Central memory CD8-positive, alpha-beta T cell (primary cell): ENCODE results near the gene RIN3.

Experiments used
- ATAC-seq: fragments of 150-1000 bp; cut with Tn5 transposase; replicated peaks from 2 replicates; pipeline ENCODE4 v1.10.0; 2022; ENCODE audit warnings: mild to moderate bottlenecking, moderate FRiP score, moderate number of reproducible peaks; ENCODE audit not compliant: poor library complexity, severe bottlenecking; ENCODE audit errors: extremely low read depth
- DNase-seq, 2 donors: peaks; one replicate each; pipeline ENCODE4 v3.0.0; 2021; ENCODE audit warnings: low spot score in 2 of 2
- H3K27ac Mint-ChIP-seq: one replicate; pipeline ENCODE4 v1.8.0; 2022; ENCODE audit warnings: low read depth, mild to moderate bottlenecking, moderate library complexity, mixed read lengths
- H3K27me3 Mint-ChIP-seq: one replicate; pipeline ENCODE4 v1.8.0; 2022; ENCODE audit warnings: mixed read lengths
- H3K36me3 Mint-ChIP-seq: one replicate; pipeline ENCODE4 v1.8.0; 2022; ENCODE audit warnings: mild to moderate bottlenecking, moderate library complexity, mixed read lengths; ENCODE audit not compliant: insufficient read depth
- H3K4me1 Mint-ChIP-seq: one replicate; pipeline ENCODE4 v1.8.0; 2022; ENCODE audit warnings: mixed read lengths
- H3K4me3 Mint-ChIP-seq: one replicate; pipeline ENCODE4 v1.8.0; 2022; ENCODE audit warnings: mild to moderate bottlenecking, moderate library complexity, mixed read lengths
- H3K9me3 Mint-ChIP-seq: one replicate; pipeline ENCODE4 v1.8.0; 2022; ENCODE audit warnings: mixed read lengths

Gene RIN3

DNA sequence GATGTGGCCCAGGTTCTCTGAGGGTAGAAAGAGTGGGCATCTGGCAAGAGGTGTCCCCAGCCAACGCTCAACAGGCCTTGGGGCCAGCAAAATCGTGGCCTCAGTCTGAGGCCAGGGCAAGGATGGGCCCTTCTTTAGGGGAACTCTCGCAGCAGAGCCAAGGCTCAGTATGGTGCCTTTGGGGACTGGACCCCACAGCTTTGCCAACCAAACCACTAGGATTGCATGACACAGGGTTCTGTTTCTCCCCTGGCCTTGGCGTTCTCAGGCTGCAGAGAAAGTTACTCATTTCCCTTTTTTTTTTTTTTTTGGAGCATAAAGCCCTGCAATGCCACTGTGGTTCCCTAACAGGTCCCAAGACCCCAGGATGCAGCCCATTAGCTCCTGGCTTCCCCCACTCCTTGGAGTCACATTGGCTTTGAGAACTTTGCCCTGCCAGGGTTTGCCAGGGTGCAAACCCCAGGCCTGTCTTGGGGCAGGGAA is 134.3 kb downstream of the RIN3 start:
- peaks cover 21% of the 10 kb centered on the region for H3K36me3 Mint-ChIP-seq
- peak overlapping the region; percentile 90 for H3K27ac Mint-ChIP-seq
- no peak for ATAC-seq
- H3K27me3 Mint-ChIP-seq, result no peaks in the 10 kb centered on the region
- peaks cover 56% of the 10 kb centered on the region for H3K4me1 Mint-ChIP-seq
- no peak for DNase-seq
- no peak overlapping the region for H3K4me3 Mint-ChIP-seq
- no peaks in the 10 kb centered on the region for H3K9me3 Mint-ChIP-seq

DNA sequence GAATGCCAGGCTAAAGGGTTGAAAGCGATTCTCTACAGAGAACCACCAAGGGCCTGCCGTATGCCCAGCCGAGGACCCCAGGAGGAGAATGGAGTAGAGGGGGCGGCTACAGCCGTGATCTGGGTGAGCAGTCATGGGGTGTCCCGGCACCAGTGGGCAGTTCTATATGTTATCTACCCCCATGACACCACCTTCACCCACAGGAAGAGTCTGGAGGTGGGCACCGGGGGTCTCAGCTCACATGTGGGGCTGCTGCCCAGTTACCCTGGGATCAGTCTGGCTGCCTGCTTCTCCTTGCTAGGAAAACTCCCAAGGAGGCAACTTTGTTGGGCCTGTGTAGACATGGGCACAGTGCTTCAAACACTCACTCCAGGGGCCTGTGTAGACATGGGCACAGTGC is 135.5 kb downstream of the RIN3 start:
- Mint-ChIP-seq H3K9me3 (no peaks in the 10 kb centered on the region), H3K4me3 (no peak overlapping the region), H3K27me3 (no peaks in the 10 kb centered on the region), H3K27ac (peak overlapping the region; percentile 90), H3K36me3 (peaks cover 25% of the 10 kb centered on the region), H3K4me1 (peaks cover 63% of the 10 kb centered on the region)
- ATAC-seq (no peak), DNase-seq (no peak)

DNA sequence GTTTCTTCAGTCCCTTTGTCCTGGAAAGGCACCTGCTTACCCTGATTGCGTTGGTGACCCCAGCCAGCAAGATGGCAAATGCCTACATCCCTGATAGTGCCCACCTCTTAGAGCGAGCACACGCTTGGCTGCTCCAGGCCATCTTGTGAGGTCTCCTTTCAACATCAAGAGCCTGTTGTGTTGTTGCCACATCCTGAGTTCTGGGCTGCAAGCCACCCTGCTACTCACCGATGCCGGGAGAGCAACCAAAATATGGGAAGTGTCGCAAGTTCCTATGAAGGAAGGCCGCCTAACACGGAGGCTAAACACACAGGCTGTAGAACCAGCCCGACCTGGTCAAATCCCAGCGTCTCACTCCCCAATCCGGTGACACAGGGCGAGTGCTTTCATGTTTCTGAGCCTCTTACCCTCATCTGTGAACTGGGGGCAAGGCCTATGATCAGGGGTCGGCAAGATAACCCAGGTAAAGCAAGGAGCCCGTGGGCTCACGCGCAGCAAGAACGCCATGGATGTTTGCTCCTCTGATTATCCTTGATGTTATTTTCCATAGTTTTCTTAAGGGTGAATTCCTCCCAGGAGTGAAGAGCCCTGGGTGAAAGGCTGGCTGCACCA is 136.5 kb downstream of the RIN3 start:
- peaks cover 28% of the 10 kb centered on the region for H3K36me3 Mint-ChIP-seq
- no peaks in the 10 kb centered on the region for H3K9me3 Mint-ChIP-seq
- H3K4me3 Mint-ChIP-seq, result peak overlapping the region; percentile 82
- ATAC-seq (no peak), DNase-seq (no peak)
- H3K27ac Mint-ChIP-seq, result peak overlapping the region; percentile 95
- H3K4me1 Mint-ChIP-seq, result peaks cover 71% of the 10 kb centered on the region
- H3K27me3 Mint-ChIP-seq, result no peaks in the 10 kb centered on the region

DNA sequence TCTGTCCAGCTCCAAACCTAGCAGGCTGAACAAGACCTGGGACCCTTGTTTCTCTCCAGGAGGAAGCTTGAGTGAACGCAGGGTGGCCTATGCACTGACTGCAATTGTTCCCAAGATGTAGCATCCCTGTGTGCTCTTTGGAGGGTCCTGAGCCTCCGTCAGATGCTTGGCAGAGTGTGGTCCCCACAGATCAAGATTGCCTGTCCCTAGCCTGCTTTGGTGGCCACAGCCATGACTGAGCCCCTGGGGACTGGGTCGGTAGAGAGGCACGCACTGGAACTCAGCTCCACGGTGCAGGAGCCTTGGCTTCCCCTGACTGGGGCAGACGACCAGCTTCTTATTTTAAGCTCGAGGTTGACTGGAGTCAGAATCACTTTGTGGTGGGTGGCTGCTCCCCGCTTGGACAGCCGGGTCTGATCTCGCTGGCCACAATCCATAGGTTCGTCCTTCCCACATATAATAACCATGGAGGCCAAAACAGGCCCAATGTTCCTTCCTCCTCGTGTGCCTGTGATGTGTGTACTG is 137.1 kb downstream of the RIN3 start:
- Mint-ChIP-seq H3K27ac (peak overlapping the region; percentile 95), H3K4me1 (peaks cover 77% of the 10 kb centered on the region), H3K27me3 (no peaks in the 10 kb centered on the region), H3K9me3 (no peaks in the 10 kb centered on the region), H3K4me3 (peak overlapping the region; percentile 82), H3K36me3 (peaks cover 31% of the 10 kb centered on the region)
- DNase-seq, result no peak
- no peak for ATAC-seq

DNA sequence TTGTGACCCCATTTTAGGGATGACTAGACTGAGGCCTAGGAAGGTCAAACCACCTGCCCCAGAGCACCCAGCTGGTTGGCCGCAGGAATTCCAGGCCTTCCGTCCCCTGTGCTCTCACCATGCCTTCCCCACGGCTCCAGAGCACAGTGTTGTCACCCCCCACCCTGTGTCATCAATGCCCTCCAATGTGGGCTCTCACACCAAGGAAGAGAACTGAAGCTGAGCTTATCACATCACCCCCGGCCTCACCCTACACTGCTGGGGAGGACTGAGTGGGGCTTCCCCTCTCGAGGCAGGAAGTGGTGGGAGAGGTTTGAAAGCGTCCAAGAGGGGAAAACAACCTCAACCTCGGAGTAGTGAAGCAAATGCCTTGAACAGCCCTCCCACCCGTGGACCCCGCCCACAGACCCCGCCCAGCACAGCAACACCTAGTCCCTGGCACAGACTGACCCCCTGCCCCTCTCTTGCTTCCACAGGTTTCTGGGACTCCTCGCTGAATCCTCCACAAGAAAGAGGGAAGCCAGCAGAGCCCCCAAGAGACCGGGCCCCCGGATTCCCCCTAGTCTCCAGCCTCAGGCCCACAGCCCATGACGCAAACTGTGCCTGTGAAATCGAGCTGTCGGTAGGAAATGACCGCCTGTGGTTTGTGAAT is 137.7 kb downstream of the RIN3 start:
- Mint-ChIP-seq H3K27ac (peak overlapping the region; percentile 95), H3K36me3 (peaks cover 32% of the 10 kb centered on the region), H3K27me3 (no peaks in the 10 kb centered on the region), H3K4me1 (peaks cover 79% of the 10 kb centered on the region), H3K4me3 (peak overlapping the region; percentile 82), H3K9me3 (no peaks in the 10 kb centered on the region)
- peak; percentile 65 to 81 for DNase-seq
- peak; percentile 95 for ATAC-seq

DNA sequence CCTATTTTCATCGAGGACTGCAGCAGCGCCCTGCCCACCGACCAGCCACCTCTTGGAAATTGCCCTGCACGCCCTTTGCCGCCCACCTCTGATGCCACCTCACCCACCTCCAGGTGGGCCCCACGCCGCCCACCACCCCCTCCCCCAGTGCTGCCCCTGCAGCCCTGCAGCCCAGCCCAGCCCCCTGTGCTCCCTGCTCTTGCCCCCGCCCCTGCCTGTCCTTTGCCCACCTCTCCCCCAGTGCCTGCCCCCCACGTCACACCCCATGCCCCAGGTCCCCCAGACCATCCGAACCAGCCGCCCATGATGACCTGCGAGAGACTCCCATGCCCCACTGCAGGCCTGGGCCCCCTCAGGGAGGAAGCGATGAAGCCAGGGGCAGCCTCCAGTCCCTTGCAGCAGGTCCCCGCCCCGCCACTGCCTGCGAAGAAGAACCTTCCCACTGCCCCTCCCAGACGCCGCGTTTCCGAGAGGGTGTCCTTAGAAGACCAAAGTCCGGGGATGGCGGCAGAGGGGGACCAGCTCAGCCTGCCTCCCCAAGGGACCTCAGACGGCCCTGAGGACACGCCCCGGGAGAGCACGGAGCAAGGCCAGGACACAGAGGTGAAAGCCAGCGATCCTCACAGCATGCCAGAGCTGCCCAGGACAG is 138.3 kb downstream of the RIN3 start:
- DNase-seq, result peak in 1 of 2 donors; percentile 24
- peak overlapping the region; percentile 95 for H3K27ac Mint-ChIP-seq
- peaks cover 80% of the 10 kb centered on the region for H3K4me1 Mint-ChIP-seq
- peaks cover 33% of the 10 kb centered on the region for H3K36me3 Mint-ChIP-seq
- no peaks in the 10 kb centered on the region for H3K27me3 Mint-ChIP-seq
- peak overlapping the region; percentile 82 for H3K4me3 Mint-ChIP-seq
- no peaks in the 10 kb centered on the region for H3K9me3 Mint-ChIP-seq
- ATAC-seq, result no peak

DNA sequence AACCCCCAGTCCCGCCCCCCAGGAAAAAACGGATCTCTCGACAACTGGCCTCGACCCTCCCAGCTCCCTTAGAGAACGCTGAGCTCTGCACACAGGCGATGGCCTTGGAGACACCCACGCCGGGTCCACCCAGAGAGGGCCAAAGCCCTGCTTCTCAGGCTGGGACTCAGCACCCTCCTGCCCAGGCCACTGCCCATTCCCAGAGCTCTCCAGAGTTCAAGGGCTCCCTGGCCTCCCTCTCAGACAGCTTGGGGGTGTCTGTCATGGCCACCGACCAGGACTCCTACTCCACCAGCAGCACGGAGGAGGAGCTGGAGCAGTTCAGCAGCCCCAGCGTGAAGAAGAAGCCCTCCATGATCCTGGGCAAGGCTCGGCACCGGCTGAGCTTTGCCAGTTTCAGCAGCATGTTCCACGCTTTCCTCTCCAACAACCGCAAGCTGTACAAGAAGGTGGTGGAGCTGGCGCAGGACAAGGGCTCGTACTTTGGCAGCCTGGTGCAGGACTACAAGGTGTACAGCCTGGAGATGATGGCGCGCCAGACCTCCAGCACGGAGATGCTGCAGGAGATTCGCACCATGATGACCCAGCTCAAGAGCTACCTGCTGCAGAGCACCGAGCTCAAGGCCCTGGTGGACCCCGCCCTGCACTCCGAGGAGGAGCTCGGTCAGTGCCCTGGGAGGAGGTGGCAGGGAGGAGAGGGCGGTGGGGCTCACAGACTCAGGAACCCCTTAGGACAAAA is 139.0 kb downstream of the RIN3 start:
- no peak for ATAC-seq
- H3K36me3 Mint-ChIP-seq, result peaks cover 33% of the 10 kb centered on the region
- DNase-seq, result no peak

DNA sequence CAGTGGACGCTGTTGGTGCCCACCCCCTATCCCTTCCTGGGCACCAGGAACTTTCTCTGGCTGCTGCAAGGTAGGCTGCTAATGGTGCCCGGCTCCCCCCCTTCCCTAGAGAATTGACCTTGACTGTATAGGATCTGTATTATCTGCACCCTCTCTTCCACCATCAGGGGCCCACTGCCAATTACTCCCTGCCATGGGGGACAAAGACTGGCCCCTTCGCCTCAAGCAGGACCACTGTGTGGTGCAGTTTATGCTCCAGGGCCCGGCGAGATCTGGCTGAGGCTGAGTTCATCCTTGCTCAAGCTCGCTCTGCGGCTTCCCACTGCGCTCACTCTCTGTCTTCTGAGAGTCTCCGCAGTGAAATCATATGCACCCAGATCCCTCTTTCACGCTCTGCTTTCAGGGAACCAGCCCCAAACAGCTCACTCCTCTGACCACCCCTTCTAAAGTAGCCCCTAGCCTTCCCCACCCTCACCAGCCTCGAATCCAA is 139.6 kb downstream of the RIN3 start:
- ATAC-seq, result no peak
- peak overlapping the region; percentile 95 for H3K27ac Mint-ChIP-seq
- H3K4me3 Mint-ChIP-seq, result peak overlapping the region; percentile 82
- DNase-seq, result no peak
- H3K36me3 Mint-ChIP-seq, result peaks cover 36% of the 10 kb centered on the region
- H3K9me3 Mint-ChIP-seq, result no peaks in the 10 kb centered on the region
- H3K27me3 Mint-ChIP-seq, result no peaks in the 10 kb centered on the region
- H3K4me1 Mint-ChIP-seq, result peaks cover 87% of the 10 kb centered on the region

More for the DNA sequence above, 139.0 kb downstream of the RIN3 start:
- Mint-ChIP-seq H3K27ac (peak overlapping the region; percentile 95), H3K4me1 (peaks cover 82% of the 10 kb centered on the region), H3K9me3 (no peaks in the 10 kb centered on the region), H3K27me3 (no peaks in the 10 kb centered on the region), H3K4me3 (peak overlapping the region; percentile 82)

DNA sequence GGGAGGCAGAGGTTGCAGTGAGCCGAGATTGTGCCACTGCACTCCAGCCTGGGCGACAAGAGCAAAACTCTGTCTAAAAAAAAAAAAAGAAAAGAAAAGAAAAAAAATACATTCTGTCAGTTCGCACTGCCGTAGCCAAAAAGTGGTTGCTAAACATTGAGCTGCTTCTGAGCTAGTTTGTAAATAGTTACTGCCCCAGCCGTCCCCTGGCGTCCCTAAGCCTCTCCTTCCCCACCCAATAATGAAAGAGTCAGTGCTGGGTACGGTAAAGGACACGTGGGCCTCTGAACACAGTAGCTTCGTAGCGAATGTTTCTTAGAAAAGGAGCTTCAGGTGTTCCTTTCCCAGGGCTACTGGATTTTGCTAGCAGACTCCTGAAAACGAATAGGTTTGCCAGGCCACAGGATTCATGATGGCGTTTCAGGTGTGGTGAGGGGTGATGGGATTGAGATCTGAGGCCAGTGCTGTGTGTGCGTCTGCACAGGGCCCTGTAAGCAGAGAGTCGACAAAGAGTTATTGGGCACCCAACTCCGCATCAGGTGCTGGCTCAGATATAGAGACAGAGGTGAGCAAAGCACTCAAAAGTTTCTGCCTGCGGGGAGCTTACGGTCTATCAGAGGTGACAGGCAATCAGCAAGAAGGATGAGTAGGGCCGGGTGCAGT is 140.8 kb downstream of the RIN3 start:
- H3K27me3 Mint-ChIP-seq, result no peaks in the 10 kb centered on the region

DNA sequence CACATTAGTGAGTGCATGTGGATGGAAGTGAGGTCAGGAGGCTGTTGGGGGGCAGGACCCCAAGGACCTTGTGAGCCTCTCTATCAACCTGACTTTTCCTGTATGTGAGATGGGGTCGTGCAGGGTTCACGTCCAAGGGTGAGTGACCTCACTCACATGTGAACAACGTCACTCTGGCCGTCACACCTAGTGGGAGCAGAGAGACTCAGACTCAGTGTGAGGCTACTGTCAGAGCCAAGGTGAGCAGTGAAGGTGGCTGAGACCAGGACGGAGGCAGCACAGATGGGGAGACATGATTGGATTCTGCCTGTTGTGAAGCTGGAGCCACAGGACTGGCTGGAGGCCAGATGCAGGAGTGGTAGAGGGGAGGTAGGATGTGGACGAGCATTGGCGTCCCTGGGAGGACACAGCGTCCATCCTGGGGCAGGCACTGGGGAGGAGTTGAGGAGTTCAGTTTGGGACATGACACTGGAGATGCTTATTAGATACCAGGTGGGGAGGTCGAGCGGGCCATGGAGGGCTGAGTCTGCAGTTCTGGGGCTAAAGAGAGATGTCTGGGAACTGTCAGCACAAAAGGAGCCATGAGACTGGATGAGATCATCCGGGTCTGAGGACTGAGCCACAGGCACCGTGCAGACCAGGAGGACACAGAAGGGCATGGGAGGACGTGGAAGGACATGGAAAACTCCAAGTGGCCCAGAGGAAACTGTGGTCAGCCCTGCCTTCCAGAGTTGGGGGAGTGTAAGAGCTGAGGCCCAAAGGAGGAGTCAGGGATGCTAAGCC is 142.0 kb downstream of the RIN3 start:
- Mint-ChIP-seq H3K4me1 (peaks cover 78% of the 10 kb centered on the region), H3K4me3 (peak overlapping the region; percentile 82), H3K36me3 (peaks cover 43% of the 10 kb centered on the region), H3K27ac (peak overlapping the region; percentile 95), H3K27me3 (no peaks in the 10 kb centered on the region), H3K9me3 (no peaks in the 10 kb centered on the region)
- no peak for DNase-seq
- ATAC-seq, result no peak

More for the DNA sequence above, 140.8 kb downstream of the RIN3 start:
- Mint-ChIP-seq H3K4me1 (peaks cover 85% of the 10 kb centered on the region), H3K36me3 (peaks cover 36% of the 10 kb centered on the region), H3K4me3 (peak overlapping the region; percentile 82), H3K9me3 (no peaks in the 10 kb centered on the region), H3K27ac (peak overlapping the region; percentile 53)
- no peak for DNase-seq
- ATAC-seq, result no peak

DNA sequence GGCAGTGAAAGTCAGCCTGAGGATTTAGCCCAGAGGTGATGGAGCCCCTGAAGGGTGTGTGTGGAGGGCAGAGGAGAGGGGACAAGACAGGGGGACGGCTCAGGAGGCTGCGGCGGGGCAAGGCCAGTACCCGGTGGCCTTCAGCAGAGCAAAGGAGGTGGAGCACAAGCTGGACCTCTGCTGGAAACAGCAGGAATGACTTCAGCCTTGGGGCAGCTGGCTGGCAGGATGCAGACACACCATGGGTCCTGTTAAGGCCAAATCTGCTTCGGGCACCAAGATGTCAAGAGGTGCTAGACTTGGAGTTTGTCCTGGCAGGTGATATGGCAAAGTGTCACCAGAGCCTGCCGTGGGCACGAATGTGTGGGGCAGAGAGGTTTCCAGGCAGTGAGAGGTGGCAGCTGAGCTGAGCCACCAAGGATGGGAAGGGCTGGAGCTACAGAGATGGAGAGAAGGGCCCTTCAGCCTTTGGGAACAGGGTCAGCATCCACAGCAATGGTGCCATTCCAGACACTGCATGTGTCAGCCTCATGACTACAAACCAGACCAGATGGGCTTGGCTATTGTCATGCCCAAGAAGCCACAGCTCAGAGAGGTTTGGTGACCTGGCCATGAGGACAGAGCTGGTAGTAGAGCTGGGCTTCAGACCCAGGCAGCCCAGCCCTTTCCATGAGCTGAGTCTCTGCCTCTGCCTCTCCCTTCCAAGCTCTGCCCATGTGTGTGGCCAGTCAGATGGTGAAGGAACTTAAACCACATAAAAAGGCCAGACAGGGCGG is 142.9 kb downstream of the RIN3 start:
- ATAC-seq, result no peak
- DNase-seq, result no peak
- Mint-ChIP-seq H3K27ac (peak overlapping the region; percentile 95), H3K9me3 (no peaks in the 10 kb centered on the region), H3K27me3 (no peaks in the 10 kb centered on the region), H3K36me3 (peaks cover 43% of the 10 kb centered on the region), H3K4me1 (peaks cover 73% of the 10 kb centered on the region), H3K4me3 (peak overlapping the region; percentile 82)
